AG10803 (cell line): ENCODE measurements around the gene OSBPL6.
A peak's percentile ranks its signal among the peaks of the same experiment; 100 is the strongest.
"Not testable (repeated sequence)": the region's sequence is repeated elsewhere in the genome, so short reads cannot be mapped to it uniquely, and the experiment has no call there.

ENCODE experiments used
- DNase-seq: peaks from one replicate; pipeline ENCODE4 v3.0.0; 2010; ENCODE audit warnings: low read depth
- H3K4me3 ChIP-seq: 2 replicates; pipeline ENCODE4 v1.5.1; 2011; ENCODE audit warnings: mild to moderate bottlenecking, low read length, control low read depth
- CTCF ChIP-seq: conservative IDR thresholded peaks from 2 replicates; pipeline ENCODE4 v1.5.1; 2011; ENCODE audit warnings: mild to moderate bottlenecking, low read length, control low read depth, inconsistent platforms

The OSBPL6 gene

GRCh38 chr2:178160601-178161000 is 33.7 kb upstream of the OSBPL6 start:
- no peak for DNase-seq
- no peak for TF ChIP-seq CTCF
- H3K4me3 ChIP-seq: no peak overlapping the region

DNA sequence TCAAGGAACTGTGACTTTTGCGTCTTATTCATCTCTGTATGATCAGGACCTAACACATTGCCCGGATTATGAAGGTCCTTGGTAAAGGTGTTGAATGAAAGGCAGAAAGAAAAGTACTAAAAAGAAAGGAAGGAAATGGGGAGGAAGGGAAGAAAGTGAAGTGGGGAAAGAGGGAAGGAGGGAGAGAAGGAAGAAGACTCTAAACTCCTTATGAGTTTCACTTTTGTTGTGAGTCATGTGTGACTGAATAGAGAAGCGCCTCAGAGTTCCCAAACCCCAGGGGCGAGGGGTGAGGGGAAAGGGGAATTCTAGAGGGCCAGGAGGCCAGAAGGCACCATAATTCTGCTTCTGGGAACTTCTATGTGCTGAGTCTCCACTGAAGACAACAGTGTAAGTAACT is 30.9 kb upstream of the OSBPL6 start:
- no peak for TF ChIP-seq CTCF
- H3K4me3 ChIP-seq: no peak overlapping the region; the same call in 1 of the 2 replicates
- no peak for DNase-seq

DNA sequence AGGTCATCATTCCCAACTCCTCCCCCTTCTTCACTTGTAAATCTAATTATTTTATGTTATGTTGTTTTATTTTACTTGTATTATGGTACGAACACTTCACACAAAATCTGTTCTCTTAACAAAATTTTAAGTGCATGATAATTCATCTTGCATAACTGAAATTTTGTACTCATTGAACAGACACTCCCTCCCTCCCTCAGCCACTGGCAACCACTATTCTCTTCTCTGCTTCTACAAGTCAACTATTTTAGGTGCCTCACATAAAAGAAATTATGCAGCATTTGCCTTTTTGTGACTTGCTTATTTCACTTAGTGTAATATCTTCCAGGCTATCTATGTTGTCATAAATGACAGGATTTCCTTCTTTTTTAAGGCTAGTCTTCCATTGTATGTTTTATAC is 30.4 kb upstream of the OSBPL6 start:
- TF ChIP-seq CTCF: no peak
- no peak overlapping the region for H3K4me3 ChIP-seq
- DNase-seq: no peak

GRCh38 chr2:178173657-178174056 is 20.7 kb upstream of the OSBPL6 start:
- TF ChIP-seq CTCF: no peak
- DNase-seq: no peak
- H3K4me3 ChIP-seq: no peak overlapping the region

GRCh38 chr2:178177066-178177679 is 17.1 kb upstream of the OSBPL6 start:
- peak; percentile 57 for DNase-seq
- no peak for TF ChIP-seq CTCF

DNA sequence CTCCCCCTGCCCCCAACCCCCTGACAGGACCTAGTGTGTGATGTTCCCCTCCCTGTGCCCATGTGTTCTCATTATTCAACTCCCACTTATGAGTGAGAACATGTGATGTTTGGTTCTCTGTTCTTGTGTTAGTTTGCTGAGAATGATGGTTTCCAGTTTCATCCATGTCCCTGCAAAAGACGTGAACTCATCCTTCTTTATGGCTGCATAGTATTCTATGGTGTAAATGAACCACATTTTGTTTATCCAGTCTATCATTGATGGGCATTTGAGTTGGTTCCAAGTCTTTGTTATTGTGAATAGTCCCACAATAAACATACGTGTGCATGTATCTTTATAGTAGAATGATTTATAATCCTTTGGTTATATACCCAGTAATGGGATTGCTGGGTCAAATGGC is 13.7 kb upstream of the OSBPL6 start:
- H3K4me3 ChIP-seq, DNase-seq: not testable (repeated sequence)

More at GRCh38 chr2:178177066-178177679, 17.1 kb upstream of the OSBPL6 start:
- no peak overlapping the region for H3K4me3 ChIP-seq

GRCh38 chr2:178187861-178188260 is 6.5 kb upstream of the OSBPL6 start:
- no peak overlapping the region for H3K4me3 ChIP-seq
- DNase-seq: no peak
- no peak for TF ChIP-seq CTCF

DNA sequence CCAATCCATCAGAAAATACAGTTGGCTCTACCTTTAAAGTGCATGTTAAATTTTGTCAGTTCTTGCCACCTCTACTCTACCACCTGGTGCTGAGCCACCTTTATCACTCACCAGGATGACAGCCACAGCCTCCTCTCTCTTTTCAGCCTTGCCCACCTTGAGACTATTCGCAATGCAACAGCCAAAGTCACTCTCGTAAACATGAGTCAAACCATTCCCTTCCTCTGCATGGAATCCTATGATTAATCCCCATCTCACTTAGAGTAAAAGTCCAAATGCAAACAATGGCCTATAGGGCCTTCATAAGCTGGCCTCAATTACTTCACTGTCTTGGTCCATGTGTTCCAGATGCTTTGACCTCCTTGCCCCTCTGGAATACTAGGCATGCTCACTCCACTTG is 5.8 kb upstream of the OSBPL6 start:
- H3K4me3 ChIP-seq: no peak overlapping the region
- TF ChIP-seq CTCF: no peak
- DNase-seq: no peak
